Stimulated activated CD4-positive, alpha-beta T cell treated with anti-CD3 and anti-CD28 coated beads, Interleukin-15, amount 100 ng/mL, for 48 hours (primary cell): Measurements from ENCODE around the gene RUBCNL.
"Not testable (repeated sequence)": the region's sequence is repeated elsewhere in the genome, so short reads cannot be mapped to it uniquely, and the experiment has no call there.

ENCODE experiments used
- DNase-seq, 2 donors: peaks; one replicate each; pipeline ENCODE4 v3.0.0-alpha.2; 2020; ENCODE audit warnings: low read depth in 2 of 2

RUBCNL gene, protein sequence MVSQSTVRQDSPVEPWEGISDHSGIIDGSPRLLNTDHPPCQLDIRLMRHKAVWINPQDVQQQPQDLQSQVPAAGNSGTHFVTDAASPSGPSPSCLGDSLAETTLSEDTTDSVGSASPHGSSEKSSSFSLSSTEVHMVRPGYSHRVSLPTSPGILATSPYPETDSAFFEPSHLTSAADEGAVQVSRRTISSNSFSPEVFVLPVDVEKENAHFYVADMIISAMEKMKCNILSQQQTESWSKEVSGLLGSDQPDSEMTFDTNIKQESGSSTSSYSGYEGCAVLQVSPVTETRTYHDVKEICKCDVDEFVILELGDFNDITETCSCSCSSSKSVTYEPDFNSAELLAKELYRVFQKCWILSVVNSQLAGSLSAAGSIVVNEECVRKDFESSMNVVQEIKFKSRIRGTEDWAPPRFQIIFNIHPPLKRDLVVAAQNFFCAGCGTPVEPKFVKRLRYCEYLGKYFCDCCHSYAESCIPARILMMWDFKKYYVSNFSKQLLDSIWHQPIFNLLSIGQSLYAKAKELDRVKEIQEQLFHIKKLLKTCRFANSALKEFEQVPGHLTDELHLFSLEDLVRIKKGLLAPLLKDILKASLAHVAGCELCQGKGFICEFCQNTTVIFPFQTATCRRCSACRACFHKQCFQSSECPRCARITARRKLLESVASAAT

GRCh38 chr13:46387064-46387851, at the start of gene RUBCNL:
RUBCNL (minus strand) TSS chr13:46387252; CDS start chr13:46372475, 14,777 bp downstream.
- peak; percentile 25 to 39 for DNase-seq

GRCh38 chr13:46429558-46429957, 42.5 kb upstream of the RUBCNL start:
- DNase-seq: not testable (repeated sequence)

GRCh38 chr13:46405457-46405856, 18.4 kb upstream of the RUBCNL start:
- DNase-seq: no peak

- DNase-seq: no peak
These were observed 17.7 kb upstream of the RUBCNL start for GRCh38 chr13:46404733-46405100.

- DNase-seq: no peak
These were observed 17.0 kb upstream of the RUBCNL start for GRCh38 chr13:46403851-46404732.

DNA sequence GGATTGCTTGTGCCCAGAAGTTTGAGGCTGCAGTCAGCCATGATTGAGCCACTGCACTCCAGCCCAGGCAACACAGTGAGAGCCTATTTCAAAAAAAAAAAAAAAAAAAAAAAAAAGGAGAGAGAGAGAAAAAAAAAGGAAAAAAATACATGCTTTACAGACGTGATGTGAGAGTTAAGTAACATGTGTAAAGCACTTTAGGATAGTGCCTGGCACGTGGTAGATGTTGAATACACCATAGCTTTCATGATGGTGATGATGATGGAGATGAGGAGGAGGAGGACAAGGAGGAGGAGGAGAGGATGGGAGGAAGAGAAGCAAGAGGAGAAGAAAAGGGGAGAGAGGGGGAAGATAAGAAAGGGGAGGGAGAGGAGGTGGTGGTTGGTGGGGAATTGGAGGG, 15.1 kb upstream of the RUBCNL start:
- DNase-seq: no peak

GRCh38 chr13:46401432-46401831, 14.4 kb upstream of the RUBCNL start:
- no peak for DNase-seq

- DNase-seq: no peak
These were observed 9.3 kb upstream of the RUBCNL start for GRCh38 chr13:46396341-46396740.

DNA sequence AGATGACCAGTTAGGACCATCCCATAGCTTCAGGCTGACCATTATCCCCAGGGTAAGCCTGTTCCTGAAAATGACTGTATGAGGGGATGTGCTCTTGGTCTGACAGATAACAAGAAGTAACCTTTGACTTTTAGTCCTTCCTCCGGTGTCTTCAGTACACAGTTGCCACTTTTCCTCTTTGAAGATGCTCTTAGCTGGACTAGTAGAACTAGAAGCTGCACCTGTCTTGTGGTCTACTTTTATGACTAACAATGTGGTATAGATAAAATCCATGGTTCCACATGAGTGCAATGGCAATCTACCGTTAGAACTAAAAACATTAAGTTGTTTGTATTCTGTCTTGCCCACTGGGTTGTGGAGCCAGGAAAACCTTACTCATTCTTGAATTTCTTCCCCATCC, 5.9 kb upstream of the RUBCNL start:
- DNase-seq: no peak

GRCh38 chr13:46389457-46390451, 2.7 kb upstream of the RUBCNL start:
- DNase-seq: no peak

DNA sequence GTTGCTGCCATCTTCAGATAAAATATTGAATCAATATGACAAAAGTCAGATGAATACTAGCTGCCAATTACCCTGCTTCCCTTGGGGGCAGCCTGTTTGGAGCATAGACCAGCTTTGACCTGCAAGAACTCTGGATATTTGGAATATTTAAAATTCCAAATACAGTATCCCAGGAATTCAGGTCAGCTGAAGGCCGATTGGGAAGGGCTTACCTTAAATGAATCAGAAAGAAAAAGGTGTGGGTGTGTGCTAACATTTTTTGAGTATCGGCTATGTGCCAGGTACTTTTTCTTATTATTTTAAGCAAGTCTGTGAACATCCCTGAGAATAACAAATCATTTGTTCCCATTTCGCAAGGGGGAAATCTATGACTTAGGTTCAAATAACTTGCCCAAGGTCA, 1.8 kb upstream of the RUBCNL start:
- DNase-seq: no peak

- no peak for DNase-seq
These were observed 1.3 kb upstream of the RUBCNL start for GRCh38 chr13:46388308-46388707.

GRCh38 chr13:46386392-46387063, 524 bp downstream of the RUBCNL start:
- DNase-seq: no peak

GRCh38 chr13:46385946-46386345, 1.1 kb downstream of the RUBCNL start:
- no peak for DNase-seq

GRCh38 chr13:46383383-46383782, 3.7 kb downstream of the RUBCNL start:
- DNase-seq: no peak

- DNase-seq: no peak
These were observed 4.8 kb downstream of the RUBCNL start for GRCh38 chr13:46382224-46382623.

GRCh38 chr13:46380242-46380641, 6.8 kb downstream of the RUBCNL start:
- DNase-seq: no peak

GRCh38 chr13:46379611-46380010, 7.4 kb downstream of the RUBCNL start:
- DNase-seq: no peak

GRCh38 chr13:46378411-46378810, 8.6 kb downstream of the RUBCNL start:
- no peak for DNase-seq

- DNase-seq: no peak
These were observed 9.5 kb downstream of the RUBCNL start for GRCh38 chr13:46377554-46377953.
